Left kidney (tissue), 2 donors: ENCODE data around the gene DRG2. TPM values are rescaled to one million over a fixed set of nuclear protein-coding genes. Genes with fewer than 3 reads are reported as not detected.

Experiments
- DNase-seq: peaks from one replicate; pipeline ENCODE4 v3.0.0-alpha.2; 2013
- polyA plus RNA-seq: library from polyadenylated mRNA; unstranded; fragments of 120-200 nt; gene quantifications from one replicate; pipeline ENCODE4 v1.2.1, GENCODE V29; 2013; ENCODE audit not compliant: insufficient read length

Gene DRG2
- polyA plus RNA-seq, 1 donor = 37.2 TPM

- DNase-seq = no peak
Measured at GRCh38 chr17:18143044-18143936, 55.5 kb downstream of the DRG2 start.

GRCh38 chr17:18144261-18144660, 56.5 kb downstream of the DRG2 start:
- DNase-seq = no peak

GRCh38 chr17:18144855-18145254, 57.1 kb downstream of the DRG2 start:
- no peak for DNase-seq

GRCh38 chr17:18145811-18146210, 58.1 kb downstream of the DRG2 start:
- DNase-seq = no peak

- no peak for DNase-seq
Measured at GRCh38 chr17:18146259-18146658, 58.5 kb downstream of the DRG2 start.

- no peak for DNase-seq
Measured at GRCh38 chr17:18146980-18147379, 59.2 kb downstream of the DRG2 start.

- no peak for DNase-seq
Measured at GRCh38 chr17:18148586-18148985, 60.8 kb downstream of the DRG2 start.

GRCh38 chr17:18151290-18151689, 63.5 kb downstream of the DRG2 start:
- no peak for DNase-seq

- DNase-seq = no peak
Measured at GRCh38 chr17:18155179-18155578, 67.4 kb downstream of the DRG2 start.

- no peak for DNase-seq
Measured at GRCh38 chr17:18156171-18156975, 68.6 kb downstream of the DRG2 start.

- no peak for DNase-seq
Measured at GRCh38 chr17:18156976-18157280, 69.2 kb downstream of the DRG2 start.

Other genes starting within 250 kb of the DRG2 start
- gene TOM1L2, start 115.5 kb upstream of the DRG2 start, polyA plus RNA-seq = 47.2 TPM
- 26.9 TPM for gene DRC3, start 115.1 kb upstream of the DRG2 start, polyA plus RNA-seq
- gene ATPAF2, start 48.8 kb upstream of the DRG2 start, polyA plus RNA-seq = 29.5 TPM
- 14.0 TPM for gene GID4, start 48.5 kb upstream of the DRG2 start, polyA plus RNA-seq
- 3.9 TPM for gene MYO15A, start 20.8 kb downstream of the DRG2 start, polyA plus RNA-seq
- gene ALKBH5, start 95.9 kb downstream of the DRG2 start, polyA plus RNA-seq = 64.8 TPM
- gene LLGL1, start 137.7 kb downstream of the DRG2 start, polyA plus RNA-seq = 28.4 TPM
- 150 TPM for gene FLII, start 170.8 kb downstream of the DRG2 start, polyA plus RNA-seq
- 13.6 TPM for gene MIEF2, start 172.7 kb downstream of the DRG2 start, polyA plus RNA-seq
- gene TOP3A, start 227.0 kb downstream of the DRG2 start, polyA plus RNA-seq = 60.6 TPM
- 17.2 TPM for gene SMCR8, start 227.3 kb downstream of the DRG2 start, polyA plus RNA-seq